H4 (cell line): Measurements from ENCODE around the gene CYTH2. TPM values are rescaled to one million over a fixed set of nuclear protein-coding genes. Genes with fewer than 3 reads are reported as not detected.
A peak's percentile ranks its signal among the peaks of the same experiment; 100 is the strongest.
"Not testable (repeated sequence)": the region's sequence is repeated elsewhere in the genome, so short reads cannot be mapped to it uniquely, and the experiment has no call there.

ENCODE experiments used
- DNase-seq: peaks from one replicate; pipeline ENCODE4 v3.0.0-alpha.2; 2015; ENCODE audit warnings: low spot score
- total RNA-seq: library from RNA; depleted of rRNA; stranded (reverse); fragments of >200 nt; shearing (Covaris generic); gene quantifications from 2 replicates; pipeline ENCODE4 v1.2.3, GENCODE V29; 2014

The CYTH2 gene
- total RNA-seq, 1 experiment from 2014 or later: 44.1 TPM

DNA sequence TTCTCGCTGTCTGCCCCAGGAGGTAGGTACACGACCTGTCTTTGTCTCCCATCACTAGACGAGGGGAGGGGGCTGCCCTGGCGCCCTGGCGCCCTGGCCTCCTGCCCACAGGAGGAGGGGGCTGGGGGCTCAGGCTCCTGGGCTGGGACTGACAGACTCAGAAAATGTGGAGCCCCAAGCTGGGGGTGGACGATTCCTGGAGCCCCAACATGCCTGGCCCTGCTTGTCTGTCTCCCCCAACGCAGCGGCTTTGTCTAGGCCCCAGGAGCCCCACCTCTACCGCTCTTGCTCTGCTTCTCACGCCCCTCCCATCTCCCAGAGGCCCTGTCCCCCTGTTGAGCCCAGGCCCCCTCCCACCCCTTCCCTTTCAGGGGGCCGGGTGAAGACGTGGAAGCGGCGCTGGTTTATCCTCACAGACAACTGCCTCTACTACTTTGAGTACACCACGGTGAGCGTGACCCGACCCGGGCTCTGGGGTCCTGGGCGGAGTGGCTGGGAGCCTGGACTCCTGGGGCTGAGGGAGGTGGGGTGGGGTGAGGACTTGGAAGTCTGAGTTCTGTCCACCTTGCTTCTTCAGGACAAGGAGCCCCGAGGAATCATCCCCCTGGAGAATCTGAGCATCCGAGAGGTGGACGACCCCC, 8.6 kb downstream of the CYTH2 start:
- no peak for DNase-seq

DNA sequence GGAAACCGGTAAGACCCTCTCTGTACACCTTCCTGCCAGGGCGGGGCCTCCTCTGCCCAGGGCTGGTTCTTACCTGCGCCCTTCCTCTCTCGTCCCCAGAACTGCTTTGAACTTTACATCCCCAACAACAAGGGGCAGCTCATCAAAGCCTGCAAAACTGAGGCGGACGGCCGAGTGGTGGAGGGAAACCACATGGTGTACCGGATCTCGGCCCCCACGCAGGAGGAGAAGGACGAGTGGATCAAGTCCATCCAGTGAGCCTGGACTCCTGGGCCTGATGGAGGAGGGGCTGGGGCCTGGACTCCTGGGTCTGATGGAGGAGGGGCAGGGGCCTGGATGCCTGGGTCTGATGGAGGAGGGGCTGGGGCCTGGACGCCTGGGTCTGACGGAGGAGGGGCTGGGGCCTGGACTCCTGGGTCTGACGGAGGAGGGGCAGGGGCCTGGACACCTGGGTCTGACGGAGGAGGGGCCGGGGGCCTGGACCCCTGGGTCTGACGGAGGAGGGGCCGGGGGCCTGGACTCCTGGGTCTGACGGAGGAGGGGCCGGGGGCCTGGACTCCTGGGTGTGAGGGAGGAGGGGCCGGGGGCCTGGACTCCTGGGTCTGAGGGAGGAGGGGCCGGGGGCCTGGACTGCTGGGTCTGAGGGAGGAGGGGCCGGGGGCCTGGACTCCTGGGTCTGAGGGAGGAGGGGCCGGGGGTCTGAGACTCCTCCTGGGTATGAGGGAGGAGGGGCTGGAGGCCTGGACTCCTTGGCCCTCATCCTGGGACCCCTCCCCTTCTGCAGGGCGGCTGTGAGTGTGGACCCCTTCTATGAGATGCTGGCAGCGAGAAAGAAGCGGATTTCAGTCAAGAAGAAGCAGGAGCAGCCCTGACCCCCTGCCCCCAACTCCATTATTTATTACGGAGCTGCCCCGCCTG, 9.4 kb downstream of the CYTH2 start:
- DNase-seq: no peak

DNA sequence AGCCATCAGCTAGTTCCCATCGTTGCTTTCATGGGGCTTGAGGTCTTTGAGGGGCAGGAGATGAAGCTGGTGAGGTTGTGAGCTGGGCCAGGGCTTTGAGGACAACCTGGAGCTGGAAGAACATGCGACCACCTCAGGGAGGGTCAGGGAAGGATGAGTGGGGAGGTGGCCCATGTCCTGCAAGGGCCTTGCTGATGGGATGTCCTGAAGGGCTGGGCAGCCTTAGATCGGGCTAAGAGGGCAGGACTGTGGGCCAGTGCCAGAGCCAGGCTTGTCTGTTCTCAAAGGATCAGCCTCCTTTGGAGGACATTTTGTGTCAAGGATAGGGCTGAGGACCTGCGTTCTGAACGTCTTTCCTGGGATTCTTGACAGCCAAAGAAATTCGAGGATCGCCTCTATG, 10.5 kb downstream of the CYTH2 start:
- DNase-seq: no peak

GRCh38 chr19:48480183-48480557, 11.0 kb downstream of the CYTH2 start:
- DNase-seq: no peak

DNA sequence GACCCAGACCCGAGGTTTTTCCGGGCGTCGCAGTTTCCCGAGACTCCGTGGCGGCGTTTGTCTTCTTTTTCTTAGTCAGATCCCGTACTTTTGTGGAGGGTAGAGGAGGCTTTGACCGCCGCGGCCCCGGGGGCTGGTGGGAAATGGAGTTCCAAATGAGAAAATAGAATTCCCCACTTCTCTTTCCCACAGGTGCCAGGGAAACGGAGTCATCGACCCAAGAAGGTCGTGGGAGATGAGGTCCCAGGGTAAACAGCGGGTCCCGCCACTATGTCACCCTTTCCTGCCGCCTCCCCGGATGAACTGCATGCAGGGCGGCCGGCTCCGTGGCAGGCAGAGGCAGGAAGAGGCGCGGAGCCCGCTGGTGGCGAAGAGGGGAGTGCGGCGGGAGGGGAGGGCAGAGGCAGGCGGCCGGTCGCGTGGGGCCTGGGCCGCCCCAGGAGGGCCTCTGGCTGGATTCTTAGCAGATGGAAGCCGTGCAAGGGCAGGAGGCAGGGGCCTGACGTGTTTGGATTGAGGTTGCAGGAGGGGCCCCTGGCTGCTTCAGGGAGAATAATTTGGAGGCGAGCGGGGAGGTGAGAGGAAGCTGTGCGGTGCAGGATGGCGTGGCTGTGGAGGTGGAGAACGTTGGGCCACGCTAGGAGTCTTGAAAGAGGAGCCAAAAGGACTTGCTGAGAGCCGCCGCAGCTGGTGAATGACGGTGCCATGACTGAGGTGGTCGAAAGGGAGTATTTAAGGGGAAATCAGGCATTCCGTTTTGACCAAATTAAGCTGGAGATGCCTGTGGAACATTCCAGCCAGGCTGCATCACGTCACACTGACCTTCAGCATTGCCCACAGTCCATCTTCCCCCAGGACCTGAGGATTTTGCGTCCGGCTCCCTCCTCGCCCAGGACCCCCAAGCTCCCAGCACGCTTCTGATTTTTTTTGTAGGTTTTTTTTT, 11.7 kb downstream of the CYTH2 start:
- no peak for DNase-seq

DNA sequence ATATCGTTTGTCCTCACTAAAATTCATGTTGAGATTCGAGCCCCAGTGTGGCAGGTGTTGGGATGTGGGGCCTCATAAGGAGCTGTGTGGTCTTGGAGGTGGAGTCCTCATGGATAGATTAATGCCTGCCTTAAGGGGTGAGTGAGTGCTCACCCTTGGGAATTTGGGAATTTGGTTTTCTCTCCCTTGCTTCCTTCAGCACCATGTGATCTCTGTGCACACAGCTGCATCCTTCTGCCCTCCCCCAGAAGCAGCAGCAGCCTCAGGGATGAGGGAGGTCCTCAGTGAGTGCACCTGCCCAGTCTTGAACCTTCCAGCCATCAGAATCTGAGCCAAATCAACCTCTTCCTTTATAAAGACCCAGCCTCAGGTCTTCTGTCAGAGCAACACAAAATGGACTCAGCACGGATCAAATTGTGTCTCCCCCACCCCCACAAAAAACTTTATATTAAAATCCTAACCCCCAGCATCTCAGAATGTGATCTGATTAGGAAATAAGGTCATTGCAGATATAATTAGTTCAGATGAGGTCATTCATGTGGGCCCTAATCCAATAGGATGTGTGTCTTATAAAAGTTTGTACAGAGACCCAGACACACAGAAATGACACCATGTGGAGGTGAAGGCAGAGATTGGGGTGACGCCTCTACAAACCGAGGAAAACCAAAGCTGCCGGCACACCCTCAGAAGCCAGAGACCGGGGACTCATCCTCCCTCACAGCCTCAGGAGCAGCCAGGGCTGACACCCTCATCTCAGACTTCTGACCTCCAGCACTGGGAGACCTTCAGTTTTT, 12.9 kb downstream of the CYTH2 start:
- DNase-seq: no peak

- DNase-seq: no peak
Measured at GRCh38 chr19:48483301-48483700, 14.1 kb downstream of the CYTH2 start.

- no peak for DNase-seq
Measured at GRCh38 chr19:48484247-48484893, 15.2 kb downstream of the CYTH2 start.

GRCh38 chr19:48484931-48485612, 15.9 kb downstream of the CYTH2 start:
- no peak for DNase-seq

GRCh38 chr19:48486706-48487105, 17.5 kb downstream of the CYTH2 start:
- not testable (repeated sequence) for DNase-seq

DNA sequence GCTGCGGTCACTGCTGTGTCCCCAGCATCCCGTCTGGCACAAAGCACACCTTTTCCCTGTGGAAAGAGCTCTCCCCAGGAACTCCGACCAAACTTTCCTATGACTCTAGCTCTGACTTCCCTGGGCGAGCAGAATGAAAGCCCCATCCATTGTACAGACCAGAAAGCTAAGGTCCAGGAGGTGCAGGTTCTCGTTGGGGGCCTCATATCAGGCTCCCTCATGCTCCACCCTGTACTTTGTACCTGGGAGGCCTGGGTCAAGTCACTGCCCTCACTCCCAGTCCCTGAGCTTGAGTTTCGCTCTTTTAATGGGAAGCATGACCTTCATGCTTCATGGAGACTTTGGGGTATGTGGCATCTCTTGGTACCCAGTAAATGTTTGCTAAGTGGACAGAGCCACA, 18.4 kb downstream of the CYTH2 start:
- no peak for DNase-seq

GRCh38 chr19:48487948-48488347, 18.8 kb downstream of the CYTH2 start:
- peak; percentile 96 for DNase-seq

DNA sequence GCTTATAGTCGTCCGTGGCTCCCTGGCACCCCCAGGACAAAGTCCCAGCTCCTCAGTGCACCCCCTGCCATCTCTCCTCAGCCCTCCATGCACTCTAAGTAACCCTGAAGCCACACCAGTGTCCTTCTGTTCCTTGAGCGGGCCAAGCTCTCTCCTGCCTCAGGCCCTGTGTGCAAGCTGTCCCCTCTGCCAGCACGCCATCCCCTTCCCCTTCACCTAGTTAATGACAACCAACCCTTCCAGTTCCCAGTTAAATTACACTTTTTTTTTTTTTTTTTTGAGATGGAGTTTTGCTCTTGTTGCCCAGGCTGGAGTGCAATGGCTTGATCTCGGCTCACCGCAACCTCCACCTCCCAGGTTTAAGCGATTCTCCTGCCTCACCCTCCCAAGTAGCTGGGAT, 19.3 kb downstream of the CYTH2 start:
- not testable (repeated sequence) for DNase-seq

DNA sequence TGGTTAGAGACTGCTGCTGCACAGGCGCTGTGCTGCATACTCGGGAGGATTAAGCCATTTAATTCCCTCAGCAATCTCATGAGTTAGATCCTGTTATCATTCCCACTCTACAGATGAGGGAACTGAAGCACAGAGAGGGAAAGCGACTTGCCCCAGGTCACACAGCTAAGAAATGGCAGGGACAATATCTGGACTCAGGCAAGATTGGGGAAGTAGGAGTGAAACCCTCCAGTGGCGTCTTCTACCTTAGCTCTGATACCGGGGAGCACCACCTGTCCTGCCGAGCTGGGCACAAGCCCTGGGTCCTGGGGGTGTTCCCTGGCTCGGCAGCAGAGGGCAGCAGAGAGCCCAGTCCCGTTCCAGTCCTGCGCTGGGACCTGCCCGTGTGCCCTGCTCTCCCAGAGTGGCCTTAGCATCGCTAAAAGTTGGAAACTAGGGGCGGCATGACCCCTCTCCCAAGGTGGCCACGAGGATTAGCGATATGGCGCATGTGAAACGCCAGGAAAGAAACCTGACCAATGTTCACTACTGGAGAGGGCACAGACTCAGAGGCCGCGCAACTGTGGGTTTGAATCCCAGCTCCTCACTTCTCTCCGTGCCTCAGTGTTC, 20.5 kb downstream of the CYTH2 start:
- DNase-seq: peak; percentile 70

- no peak for DNase-seq
Measured at GRCh38 chr19:48490981-48491792, 22.0 kb downstream of the CYTH2 start.

GRCh38 chr19:48491793-48492123, 22.6 kb downstream of the CYTH2 start:
- DNase-seq: no peak

GRCh38 chr19:48492925-48493717, 24.0 kb downstream of the CYTH2 start:
- peak; percentile 70 for DNase-seq
